ENCODE results near the gene REEP2.

DNA sequence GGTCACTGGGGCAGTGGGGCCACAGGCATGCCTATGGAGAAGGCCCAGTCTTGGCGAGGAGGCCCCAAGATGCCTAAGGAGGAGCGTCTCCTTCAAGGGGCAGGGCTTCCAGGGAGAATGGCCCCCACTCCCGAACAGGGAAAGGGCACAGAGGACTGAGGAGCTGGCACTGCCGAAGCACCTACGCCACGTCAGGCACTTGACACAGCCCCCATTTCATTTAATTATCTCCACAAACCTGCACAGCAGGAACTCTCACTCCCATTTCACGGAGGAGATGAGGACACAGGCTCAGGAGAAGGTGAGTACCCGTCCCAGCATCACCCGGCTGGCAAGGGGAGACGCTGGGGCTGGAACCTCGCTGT is 52.4 kb downstream of the REEP2 start:
- TF ChIP-seq, protein P1, sequence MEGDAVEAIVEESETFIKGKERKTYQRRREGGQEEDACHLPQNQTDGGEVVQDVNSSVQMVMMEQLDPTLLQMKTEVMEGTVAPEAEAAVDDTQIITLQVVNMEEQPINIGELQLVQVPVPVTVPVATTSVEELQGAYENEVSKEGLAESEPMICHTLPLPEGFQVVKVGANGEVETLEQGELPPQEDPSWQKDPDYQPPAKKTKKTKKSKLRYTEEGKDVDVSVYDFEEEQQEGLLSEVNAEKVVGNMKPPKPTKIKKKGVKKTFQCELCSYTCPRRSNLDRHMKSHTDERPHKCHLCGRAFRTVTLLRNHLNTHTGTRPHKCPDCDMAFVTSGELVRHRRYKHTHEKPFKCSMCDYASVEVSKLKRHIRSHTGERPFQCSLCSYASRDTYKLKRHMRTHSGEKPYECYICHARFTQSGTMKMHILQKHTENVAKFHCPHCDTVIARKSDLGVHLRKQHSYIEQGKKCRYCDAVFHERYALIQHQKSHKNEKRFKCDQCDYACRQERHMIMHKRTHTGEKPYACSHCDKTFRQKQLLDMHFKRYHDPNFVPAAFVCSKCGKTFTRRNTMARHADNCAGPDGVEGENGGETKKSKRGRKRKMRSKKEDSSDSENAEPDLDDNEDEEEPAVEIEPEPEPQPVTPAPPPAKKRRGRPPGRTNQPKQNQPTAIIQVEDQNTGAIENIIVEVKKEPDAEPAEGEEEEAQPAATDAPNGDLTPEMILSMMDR (IDR thresholded peaks at IDR 0.05; ENCODE audit: low read length), result no peak
- TF ChIP-seq EZH2 (IDR thresholded peaks at IDR 0.05; ENCODE audit: borderline replicate concordance, low read length), result no peak
